HL-60/S4 (cell line): Measurements from ENCODE around the gene CLMN.
"Not testable (repeated sequence)": the region's sequence is repeated elsewhere in the genome, so short reads cannot be mapped to it uniquely, and the experiment has no call there.

ENCODE experiments used
- in situ Hi-C: fragments of 300-500 bp; cut with MboI; formaldehyde crosslinking; loops from 2 replicates; pipeline ENCODE4 v1.14.3; 2022; ENCODE audit warnings: low sequenced_read_pairs

CLMN gene

GRCh38 chr14:95226801-95227200, 92.9 kb downstream of the CLMN start:
- in situ Hi-C loops, result no loop called here

DNA sequence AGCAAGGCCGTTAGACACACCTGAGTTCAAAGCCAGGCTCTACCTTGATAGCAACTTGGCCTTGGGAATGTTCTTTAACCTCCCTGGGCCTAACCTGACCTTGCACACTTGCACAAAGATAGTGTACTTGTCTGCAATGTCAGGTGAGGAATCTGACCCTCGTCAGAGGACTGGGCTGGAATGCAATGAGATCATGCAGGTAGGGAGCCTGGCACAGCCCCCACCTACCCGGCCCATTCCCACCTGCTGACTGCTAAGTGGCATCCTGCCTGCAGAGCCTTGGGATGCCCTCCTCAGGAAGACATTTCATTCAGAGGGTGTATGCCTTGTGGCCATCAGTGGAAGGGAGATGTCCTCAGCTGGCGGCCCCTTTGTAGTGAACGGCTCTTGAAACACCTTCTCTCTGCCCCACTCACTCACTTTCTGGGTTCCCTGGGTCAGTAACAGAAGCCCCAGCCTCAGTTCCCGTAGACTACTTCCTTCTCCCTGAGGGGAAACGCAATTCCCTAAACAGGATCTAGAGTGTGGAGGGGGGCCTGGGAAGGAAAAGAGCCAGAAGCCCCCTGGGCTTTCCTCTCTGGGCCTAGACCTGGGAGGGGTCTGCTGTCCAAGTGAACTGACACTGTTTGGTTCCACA, 94.3 kb downstream of the CLMN start:
- in situ Hi-C loops, result no loop called here

- in situ Hi-C loops, result no loop called here
Measured at GRCh38 chr14:95222870-95223398, 96.8 kb downstream of the CLMN start.

DNA sequence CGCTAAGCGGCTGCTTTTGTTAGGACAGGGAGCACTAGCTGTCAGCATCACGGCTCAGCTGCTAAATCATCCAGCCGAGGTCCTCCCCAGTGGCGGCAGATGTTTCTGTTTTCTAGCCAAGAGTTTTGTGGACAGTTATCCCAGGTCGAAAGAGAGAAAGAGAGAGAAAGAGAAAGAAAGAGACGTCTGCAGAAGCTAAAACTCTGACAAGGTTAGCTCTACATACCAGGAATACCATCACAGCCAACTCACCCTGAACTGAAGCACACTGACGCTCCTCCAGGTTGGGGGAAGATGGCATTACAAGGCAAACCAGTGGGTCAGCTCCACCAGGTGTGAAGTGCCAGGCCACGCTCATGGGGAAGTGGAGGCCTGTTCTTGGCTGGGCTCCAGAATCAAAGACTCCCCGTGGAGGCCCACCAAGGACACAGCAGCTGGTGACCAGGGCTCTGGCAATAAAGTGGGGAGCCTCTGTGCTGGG, 97.5 kb downstream of the CLMN start:
- in situ Hi-C loops, result no loop called here

DNA sequence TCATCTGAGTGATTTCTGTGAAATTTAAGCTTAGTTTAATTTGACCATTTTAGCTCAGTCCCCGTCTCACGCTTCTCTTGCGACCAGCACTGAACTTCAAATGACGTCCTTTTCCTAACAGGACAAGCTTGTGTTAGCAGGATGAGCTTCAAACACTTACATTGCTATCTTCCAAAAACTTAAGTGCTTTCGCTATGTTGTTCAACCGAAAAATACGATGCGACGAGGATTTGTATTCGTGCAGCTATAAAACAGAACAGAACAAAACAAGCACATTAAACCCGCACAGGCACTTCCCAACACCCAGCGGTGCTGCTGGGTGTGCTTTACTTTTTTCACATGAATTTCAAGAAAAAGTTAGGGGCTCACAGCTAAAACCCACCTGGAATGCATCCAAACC, 98.2 kb downstream of the CLMN start:
- in situ Hi-C loops, result no loop called here

DNA sequence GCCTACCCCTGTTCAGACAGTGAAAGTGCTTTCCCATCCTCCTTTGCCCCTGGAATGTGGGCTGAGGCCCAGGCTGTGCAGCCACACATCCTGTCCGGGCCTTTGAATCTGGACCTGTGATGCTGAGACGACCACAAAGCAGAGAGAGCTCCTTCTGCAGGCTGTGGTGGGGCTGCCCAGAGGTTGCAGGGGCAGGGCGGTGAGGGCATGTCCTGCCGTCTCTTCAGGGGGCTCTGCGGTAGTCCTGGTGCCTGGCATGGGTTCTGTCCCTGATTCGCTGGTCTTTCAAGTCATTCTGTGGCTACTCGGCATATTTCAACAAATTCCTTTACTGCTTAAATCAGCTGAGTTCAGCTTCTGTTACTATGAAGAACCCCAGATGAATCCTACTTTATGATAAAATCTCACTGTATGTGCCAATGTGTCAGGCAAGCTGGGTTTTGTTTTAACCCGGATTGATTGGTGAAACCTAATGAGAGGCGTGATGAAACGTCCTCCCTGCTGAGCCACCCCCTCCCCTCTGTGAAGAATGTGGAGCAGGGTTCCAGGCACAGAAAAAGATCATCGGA, 99.0 kb downstream of the CLMN start:
- in situ Hi-C loops, result no loop called here

GRCh38 chr14:95218472-95219193, 101.1 kb downstream of the CLMN start:
- in situ Hi-C loops, result loop anchor here (10.0 kb wide), 1 partner anchor 524 kb away; no protein-coding TSS in a partner anchor

DNA sequence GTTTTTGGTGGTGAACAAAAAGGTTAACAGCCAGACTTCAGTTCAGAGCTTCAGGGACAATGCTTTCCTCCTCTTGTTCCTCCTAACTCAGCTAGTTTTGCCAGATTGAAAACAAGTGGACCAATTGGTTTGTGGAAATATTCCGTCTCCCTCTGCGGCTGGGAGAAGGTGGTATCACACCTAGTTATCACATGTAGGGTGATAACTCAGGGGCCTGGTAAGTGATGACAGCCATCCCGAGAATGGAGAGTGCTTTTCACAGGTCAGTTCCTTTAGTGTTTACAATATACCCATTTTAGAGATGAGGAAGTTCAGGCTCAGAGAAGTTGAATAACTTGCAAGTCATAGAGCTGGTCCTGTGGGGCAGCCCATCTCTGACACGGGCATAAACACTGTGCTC, 101.7 kb downstream of the CLMN start:
- in situ Hi-C loops, result loop anchor here (10.0 kb wide), 1 partner anchor 523 kb away; no protein-coding TSS in a partner anchor

- in situ Hi-C loops, result loop anchor here (10.0 kb wide), 1 partner anchor 523 kb away; no protein-coding TSS in a partner anchor
Measured at GRCh38 chr14:95217391-95217900, 102.3 kb downstream of the CLMN start.

- in situ Hi-C loops, result loop anchor here (10.0 kb wide), 1 partner anchor 521 kb away; no protein-coding TSS in a partner anchor
Measured at GRCh38 chr14:95216008-95216407, 103.7 kb downstream of the CLMN start.

- in situ Hi-C loops, result loop anchor here (10.0 kb wide), 1 partner anchor 520 kb away; no protein-coding TSS in a partner anchor
Measured at GRCh38 chr14:95215094-95215725, 104.5 kb downstream of the CLMN start.

DNA sequence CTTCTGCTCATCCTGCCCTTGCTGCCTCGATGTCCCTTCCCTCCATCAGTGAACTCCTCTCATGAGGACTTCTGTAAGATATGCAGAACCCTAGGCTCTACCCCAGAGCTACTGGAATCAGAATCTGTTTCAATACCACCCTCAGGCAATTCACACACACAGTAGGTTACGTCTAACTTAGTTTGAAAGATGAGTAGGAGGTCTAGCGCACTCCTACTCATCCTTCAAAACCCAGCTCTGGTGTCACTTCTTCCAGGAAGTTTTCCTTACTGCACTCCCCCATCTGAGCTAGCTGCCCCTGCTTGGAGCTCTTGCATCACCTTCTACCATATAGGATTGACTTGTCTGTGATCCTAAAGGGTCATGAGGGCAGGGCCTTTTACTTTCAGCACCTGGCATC, 105.9 kb downstream of the CLMN start:
- in situ Hi-C loops, result loop anchor here (10.0 kb wide), 1 partner anchor 519 kb away; no protein-coding TSS in a partner anchor

GRCh38 chr14:95211721-95212504, 107.8 kb downstream of the CLMN start:
- in situ Hi-C loops, result loop anchor here (10.0 kb wide), 1 partner anchor 517 kb away; no protein-coding TSS in a partner anchor

- in situ Hi-C loops, result loop anchor here (10.0 kb wide), 1 partner anchor 516 kb away; no protein-coding TSS in a partner anchor
Measured at GRCh38 chr14:95210699-95211098, 109.0 kb downstream of the CLMN start.

DNA sequence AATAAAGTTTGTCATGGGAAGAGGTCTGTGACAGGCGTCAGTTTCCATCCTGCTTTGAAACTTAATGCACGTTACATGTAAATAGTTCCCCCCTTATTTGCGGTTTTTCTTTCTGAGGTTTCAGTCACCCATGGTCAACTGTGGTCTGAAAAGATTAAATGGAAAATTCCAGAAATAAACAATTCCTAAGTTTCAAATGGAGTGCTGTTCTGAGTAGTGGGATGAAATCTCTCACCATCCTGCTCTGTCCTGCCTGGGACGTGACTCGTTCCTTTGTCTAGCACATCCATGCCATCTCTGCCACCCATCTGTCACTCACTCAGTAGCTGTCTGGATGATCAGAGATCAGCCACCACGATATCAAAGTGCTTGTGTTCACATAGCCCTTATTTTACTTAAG, 111.1 kb downstream of the CLMN start:
- in situ Hi-C loops, result no loop called here

DNA sequence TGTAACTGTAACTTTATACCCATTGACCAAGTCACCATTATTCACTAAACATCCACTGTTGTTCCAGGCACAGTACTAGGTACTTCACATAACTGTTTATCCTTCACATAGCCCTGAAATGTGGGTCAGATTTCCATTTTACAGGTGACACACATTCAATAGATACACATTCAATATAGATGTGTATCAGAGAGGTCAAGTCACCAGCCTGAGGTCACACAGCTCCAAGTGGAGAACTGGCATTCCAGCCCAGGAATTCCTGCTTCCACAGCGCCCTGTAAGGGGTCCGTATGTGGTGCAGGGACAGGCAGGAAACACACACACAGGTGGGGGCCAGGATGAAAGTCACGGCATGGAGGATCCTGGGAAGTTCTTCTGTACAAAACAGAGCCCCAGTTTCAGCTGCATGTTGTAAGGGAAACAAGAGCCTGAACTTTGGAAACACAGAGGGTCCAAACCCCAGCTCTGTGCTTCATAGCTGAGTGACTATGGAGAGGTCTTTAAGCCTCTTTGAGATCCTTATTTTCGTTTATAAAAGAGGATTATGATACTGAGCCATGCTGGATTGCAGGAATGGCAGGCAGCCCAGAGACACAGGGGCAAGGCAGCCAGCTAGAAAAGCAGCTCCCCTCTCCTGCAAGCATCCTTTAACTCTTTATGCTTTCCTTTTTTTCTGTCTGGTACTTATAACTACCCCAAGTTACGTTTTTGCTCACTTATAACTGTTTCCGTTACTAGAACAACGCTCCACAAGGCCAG, 112.1 kb downstream of the CLMN start:
- in situ Hi-C loops, result no loop called here

- in situ Hi-C loops, result no loop called here
Measured at GRCh38 chr14:95206534-95206933, 113.2 kb downstream of the CLMN start.

DNA sequence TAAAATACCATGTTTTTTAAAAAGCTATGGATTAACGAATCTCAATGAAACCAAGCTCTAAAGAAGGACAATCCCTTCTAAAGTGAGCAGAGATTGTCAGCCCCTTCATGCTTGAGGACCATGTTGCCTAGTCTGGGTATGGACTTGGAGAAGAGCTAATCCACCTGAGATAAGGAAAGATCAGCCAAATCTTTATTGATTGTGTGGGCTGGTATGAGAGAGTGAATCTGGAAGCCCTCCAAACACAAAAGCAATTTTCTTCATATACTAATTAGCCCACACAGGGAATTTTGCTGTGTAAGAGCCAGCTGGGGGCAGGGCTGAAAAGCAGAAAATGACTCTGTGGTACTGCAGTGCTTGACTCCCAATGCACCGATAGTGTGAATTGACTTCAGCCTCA, 115.0 kb downstream of the CLMN start:
- in situ Hi-C loops, result no loop called here

DNA sequence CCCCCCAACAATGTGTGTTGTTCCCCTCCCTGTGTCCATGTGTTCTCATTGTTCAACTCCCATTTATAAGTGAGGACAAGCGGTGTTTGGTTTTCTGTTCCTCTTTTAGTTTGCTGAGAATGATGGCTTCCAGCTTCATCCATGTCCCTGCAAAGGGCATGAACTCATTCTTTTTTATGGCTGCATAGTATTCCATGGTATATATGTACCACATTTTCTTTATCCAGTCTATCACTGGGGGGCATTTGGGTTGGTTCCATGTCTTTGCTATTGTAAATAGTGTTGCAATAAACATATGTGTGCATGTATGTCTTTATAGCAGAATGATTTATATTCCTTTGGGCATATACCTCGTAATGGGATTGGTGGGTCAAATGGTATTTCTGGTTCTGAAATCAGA, 118.0 kb downstream of the CLMN start:
- in situ Hi-C loops, result not testable (repeated sequence)
